GM19240 (cell line): ENCODE results near the gene NELL2.

ENCODE experiments used
- DNase-seq: peaks from one replicate; pipeline ENCODE4 v3.0.0; 2011; ENCODE audit warnings: low spot score; ENCODE audit not compliant: insufficient read length

The NELL2 gene

GRCh38 chr12:44484862-44485261 lies 391.3 kb downstream of the NELL2 start:
- DNase-seq, result no peak

GRCh38 chr12:44477331-44477980 lies 398.7 kb downstream of the NELL2 start:
- DNase-seq, result no peak

GRCh38 chr12:44476683-44477082 lies 399.4 kb downstream of the NELL2 start:
- DNase-seq, result no peak

GRCh38 chr12:44465139-44465538 lies 411.0 kb downstream of the NELL2 start:
- no peak for DNase-seq

- no peak for DNase-seq
Observed at GRCh38 chr12:44464180-44464579, 411.9 kb downstream of the NELL2 start.

GRCh38 chr12:44462729-44463128 lies 413.4 kb downstream of the NELL2 start:
- DNase-seq, result no peak

- no peak for DNase-seq
Observed at GRCh38 chr12:44460261-44460660, 415.9 kb downstream of the NELL2 start.

GRCh38 chr12:44459569-44459968 lies 416.5 kb downstream of the NELL2 start:
- DNase-seq, result no peak
